Esophagus muscularis mucosa (tissue), 4 donors: ENCODE data around the gene CYP2F1.

Experiments
- CTCF ChIP-seq, 3 experiments: fragments of 200-600 bp in 2 of 3; fragments of 450-650 bp in 1 of 3; sonication (generic) in 2 of 3; IDR thresholded peaks; one replicate each; pipeline ENCODE4 v1.5.1; 2017 to 2019; ENCODE audit warnings: antibody characterized with exemption in 3 of 3, mild to moderate bottlenecking in 2 of 3, moderate library complexity in 1 of 3
- EP300 ChIP-seq: sonication (generic); formaldehyde crosslinking; IDR thresholded peaks from one replicate; pipeline ENCODE4 v1.6.1; 2017; ENCODE audit warnings: antibody characterized with exemption
- POLR2A ChIP-seq: fragments of 450-650 bp; IDR thresholded peaks from one replicate; pipeline ENCODE4 v1.6.1; 2017; ENCODE audit warnings: antibody characterized with exemption, moderate library complexity, mild to moderate bottlenecking, low read depth
- POLR2AphosphoS5 ChIP-seq, 2 donors: sonication (generic); formaldehyde crosslinking; IDR thresholded peaks; one replicate each; pipeline ENCODE4 v1.6.1; 2017; ENCODE audit warnings: antibody characterized with exemption in 2 of 2

- no peak for TF ChIP-seq EP300
- no peak for TF ChIP-seq POLR2AphosphoS5 (IDR thresholded peaks at IDR 0.05)
- TF ChIP-seq CTCF (IDR thresholded peaks at IDR 0.05) = no peak
- no peak for TF ChIP-seq POLR2A
These were observed 42.0 kb downstream of the CYP2F1 start for GRCh38 chr19:41156207-41156606.
